Lower leg skin (tissue), 4 donors: ENCODE results near the gene NR2F1. TPM values are rescaled to one million over a fixed set of nuclear protein-coding genes. Genes with fewer than 3 reads are reported as not detected.

Experiments used
- DNase-seq, 2 donors: peaks; one replicate each; pipeline ENCODE4 v3.0.0-alpha.2; 2019; ENCODE audit warnings: low spot score in 2 of 2
- H3K4me3 ChIP-seq: fragments of 200-600 bp; sonication (generic); 2 replicates; pipeline ENCODE4 v1.5.1; 2017; ENCODE audit warnings: mild to moderate bottlenecking, low read depth; ENCODE audit not compliant: poor library complexity, severe bottlenecking
- POLR2A ChIP-seq, 2 donors: fragments of 450-650 bp; IDR thresholded peaks; one replicate each; pipeline ENCODE4 v1.6.1; 2016 to 2017; ENCODE audit warnings: antibody characterized with exemption in 2 of 2, mild to moderate bottlenecking in 1 of 2, moderate library complexity in 1 of 2
- WGBS, 2 donors: methylation state at CpG; one replicate each; pipeline ENCODE4 v1.1.5; 2018; 5-methylcytosine and 5-hydroxymethylcytosine counted together
- intact Hi-C: fragments of 100-400 bp; cut with DNase I; formaldehyde crosslinking; loops from one replicate; pipeline ENCODE4 v1.15.0; 2023; ENCODE audit warnings: low total_unique reads
- total RNA-seq, 4 donors: library from RNA; depleted of rRNA; stranded (reverse); fragments of >200 nt; gene quantifications; one replicate each; pipeline ENCODE4 v1.1.0, GENCODE V29; 2016
- TF ChIP-seq, protein P1 (sequence below), 3 donors: fragments of 450-650 bp; IDR thresholded peaks; one replicate each; pipeline ENCODE4 v1.5.1; 2016; ENCODE audit warnings: antibody characterized with exemption in 3 of 3, mild to moderate bottlenecking in 3 of 3, moderate library complexity in 2 of 3

Gene NR2F1
- total RNA-seq, 4 donors from 2014 or later: 0.72 to 5.9 (median 2.7) TPM

DNA sequence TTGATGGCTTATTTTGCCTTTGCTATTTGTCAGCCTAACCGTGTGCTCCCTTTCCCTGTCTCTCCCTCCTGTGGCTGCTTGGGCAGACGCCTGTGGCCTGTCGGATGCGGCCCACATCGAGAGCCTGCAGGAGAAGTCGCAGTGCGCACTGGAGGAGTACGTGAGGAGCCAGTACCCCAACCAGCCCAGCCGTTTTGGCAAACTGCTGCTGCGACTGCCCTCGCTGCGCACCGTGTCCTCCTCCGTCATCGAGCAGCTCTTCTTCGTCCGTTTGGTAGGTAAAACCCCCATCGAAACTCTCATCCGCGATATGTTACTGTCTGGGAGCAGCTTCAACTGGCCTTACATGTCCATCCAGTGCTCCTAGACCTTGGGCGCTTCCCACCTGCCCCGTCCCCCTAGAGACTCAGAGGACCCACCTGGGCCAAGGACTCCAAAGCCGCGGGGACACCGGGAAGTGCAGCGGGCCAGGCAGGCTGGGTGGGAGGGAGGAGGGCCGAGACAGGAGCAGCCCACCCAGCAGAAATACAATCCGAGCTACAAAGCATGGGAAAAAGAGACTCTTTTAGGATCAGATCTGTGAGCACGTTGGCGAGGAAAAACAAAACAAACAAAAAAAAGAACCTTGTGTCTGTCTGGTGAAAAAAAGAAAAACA, 10.6 kb downstream of the NR2F1 start:
- intact Hi-C loops: no loop called here
- no peak for TF ChIP-seq POLR2A (IDR thresholded peaks at IDR 0.05)
- TF ChIP-seq, protein P1, sequence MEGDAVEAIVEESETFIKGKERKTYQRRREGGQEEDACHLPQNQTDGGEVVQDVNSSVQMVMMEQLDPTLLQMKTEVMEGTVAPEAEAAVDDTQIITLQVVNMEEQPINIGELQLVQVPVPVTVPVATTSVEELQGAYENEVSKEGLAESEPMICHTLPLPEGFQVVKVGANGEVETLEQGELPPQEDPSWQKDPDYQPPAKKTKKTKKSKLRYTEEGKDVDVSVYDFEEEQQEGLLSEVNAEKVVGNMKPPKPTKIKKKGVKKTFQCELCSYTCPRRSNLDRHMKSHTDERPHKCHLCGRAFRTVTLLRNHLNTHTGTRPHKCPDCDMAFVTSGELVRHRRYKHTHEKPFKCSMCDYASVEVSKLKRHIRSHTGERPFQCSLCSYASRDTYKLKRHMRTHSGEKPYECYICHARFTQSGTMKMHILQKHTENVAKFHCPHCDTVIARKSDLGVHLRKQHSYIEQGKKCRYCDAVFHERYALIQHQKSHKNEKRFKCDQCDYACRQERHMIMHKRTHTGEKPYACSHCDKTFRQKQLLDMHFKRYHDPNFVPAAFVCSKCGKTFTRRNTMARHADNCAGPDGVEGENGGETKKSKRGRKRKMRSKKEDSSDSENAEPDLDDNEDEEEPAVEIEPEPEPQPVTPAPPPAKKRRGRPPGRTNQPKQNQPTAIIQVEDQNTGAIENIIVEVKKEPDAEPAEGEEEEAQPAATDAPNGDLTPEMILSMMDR (IDR thresholded peaks at IDR 0.05): no peak
- DNase-seq: no peak
- WGBS, 2 donors: 50 to 61% methylated on average over 30 of the region's 30 CpGs
- no peak overlapping the region for H3K4me3 ChIP-seq

DNA sequence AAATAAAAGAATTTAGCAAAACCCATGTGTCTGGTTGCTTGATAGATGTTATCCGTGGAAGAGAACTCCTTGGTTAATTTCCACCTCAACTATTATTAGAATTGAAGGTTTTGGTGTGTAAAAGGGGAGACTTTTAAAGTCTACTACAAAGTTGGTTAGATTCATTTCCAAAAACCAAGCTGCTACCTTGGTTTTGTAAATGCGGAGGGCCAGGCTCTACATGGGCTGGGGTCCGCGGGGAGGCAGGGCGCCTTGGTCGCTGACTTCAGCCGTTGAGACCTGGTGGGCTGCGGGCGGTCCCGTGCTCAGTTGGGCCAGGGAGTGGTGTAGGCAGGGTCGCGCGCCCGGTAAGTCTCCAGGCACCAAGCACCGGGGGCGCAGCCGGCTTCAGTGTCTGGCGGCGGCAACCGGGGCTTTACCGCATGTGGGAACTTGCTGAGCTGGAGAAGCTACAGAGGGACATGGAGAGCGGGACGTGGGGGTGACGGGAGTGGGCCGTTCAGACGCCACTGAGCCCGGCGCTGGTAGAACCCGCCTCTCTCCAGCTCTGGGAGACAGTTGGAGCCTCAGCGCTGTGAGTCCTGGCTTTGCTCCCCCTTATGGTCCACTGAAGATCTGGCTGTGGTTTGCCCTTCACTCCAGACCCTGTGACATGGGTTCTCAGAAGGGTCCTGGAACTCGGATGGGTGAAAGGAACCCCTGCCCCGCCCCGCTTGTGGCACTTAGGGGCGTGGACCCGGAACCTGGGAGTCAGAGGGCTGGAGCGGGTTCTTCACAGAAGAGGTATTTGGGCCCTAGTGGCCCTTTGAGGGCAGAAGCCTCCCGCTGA, 11.8 kb downstream of the NR2F1 start:
- intact Hi-C loops: no loop called here
- DNase-seq: no peak
- 52 to 63% methylated on average over 34 to 37 of the region's 37 CpGs for WGBS, 2 donors

DNA sequence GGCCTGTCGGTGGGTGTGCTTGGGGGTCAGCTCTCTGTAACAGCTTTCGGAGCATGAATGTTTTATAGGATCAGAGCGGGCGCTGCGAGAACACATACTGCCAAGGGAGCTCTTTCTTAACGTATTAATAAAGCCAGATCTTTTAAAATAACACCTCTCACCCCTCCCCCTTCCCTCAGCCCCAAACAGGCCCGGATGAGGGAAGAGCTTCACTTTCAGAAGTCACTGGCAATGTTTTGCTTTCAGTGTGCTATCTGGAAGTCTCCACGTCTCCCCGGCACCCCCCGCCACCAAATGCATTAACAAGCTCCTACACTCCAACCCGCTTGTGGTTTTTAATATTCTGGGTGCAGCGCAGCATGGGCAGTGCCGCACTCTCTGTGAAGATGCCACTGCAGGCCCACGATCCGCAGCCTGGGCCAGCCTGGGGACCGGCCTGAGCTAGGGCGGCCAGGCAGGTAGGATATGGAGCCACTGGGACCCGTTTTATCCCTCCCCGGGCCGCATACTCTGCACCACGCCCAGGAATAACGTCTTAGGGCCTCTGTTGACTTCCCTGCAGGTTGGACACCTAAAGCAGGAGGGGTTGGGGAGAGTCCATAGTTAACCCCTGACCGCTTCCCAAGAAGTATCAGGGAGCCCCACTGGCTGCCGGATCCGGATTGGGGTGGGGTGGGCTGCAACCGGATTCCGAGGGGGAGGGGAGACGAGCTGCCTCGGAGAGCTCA, 12.6 kb downstream of the NR2F1 start:
- no peak for DNase-seq

More for the DNA sequence above, 11.8 kb downstream of the NR2F1 start:
- no peak for TF ChIP-seq POLR2A (IDR thresholded peaks at IDR 0.05)
- TF ChIP-seq, protein P1 (IDR thresholded peaks at IDR 0.05): no peak
- no peak overlapping the region for H3K4me3 ChIP-seq

DNA sequence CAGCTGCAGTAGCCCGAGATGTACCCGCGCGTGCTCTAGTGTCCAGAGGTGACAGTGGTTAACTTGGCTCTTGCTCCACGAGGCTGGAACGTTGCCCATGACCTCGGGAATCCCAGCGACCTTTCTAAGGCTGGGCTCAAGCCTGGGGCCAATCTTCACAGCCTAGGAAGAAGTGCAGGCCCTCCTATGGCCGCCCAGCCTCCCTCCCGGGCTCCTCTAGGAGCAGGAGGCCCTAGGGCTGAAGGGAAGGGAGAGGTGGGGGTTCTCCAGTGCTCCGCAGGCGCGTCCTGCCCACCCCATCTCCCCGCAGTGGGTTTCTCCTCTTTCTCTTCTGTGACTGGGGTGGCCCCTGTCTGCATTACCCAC, 13.3 kb downstream of the NR2F1 start:
- H3K4me3 ChIP-seq: no peak overlapping the region
- intact Hi-C loops: no loop called here
- TF ChIP-seq, protein P1 (IDR thresholded peaks at IDR 0.05): no peak
- no peak for TF ChIP-seq POLR2A (IDR thresholded peaks at IDR 0.05)
- no peak for DNase-seq
- 21 to 35% methylated on average over 14 of the region's 14 CpGs for WGBS, 2 donors

More for the DNA sequence above, 12.6 kb downstream of the NR2F1 start:
- WGBS, 2 donors: 37 to 43% methylated on average over 28 to 29 of the region's 29 CpGs
- no peak overlapping the region for H3K4me3 ChIP-seq
- TF ChIP-seq POLR2A (IDR thresholded peaks at IDR 0.05): no peak
- TF ChIP-seq, protein P1 (IDR thresholded peaks at IDR 0.05): no peak
- intact Hi-C loops: no loop called here

DNA sequence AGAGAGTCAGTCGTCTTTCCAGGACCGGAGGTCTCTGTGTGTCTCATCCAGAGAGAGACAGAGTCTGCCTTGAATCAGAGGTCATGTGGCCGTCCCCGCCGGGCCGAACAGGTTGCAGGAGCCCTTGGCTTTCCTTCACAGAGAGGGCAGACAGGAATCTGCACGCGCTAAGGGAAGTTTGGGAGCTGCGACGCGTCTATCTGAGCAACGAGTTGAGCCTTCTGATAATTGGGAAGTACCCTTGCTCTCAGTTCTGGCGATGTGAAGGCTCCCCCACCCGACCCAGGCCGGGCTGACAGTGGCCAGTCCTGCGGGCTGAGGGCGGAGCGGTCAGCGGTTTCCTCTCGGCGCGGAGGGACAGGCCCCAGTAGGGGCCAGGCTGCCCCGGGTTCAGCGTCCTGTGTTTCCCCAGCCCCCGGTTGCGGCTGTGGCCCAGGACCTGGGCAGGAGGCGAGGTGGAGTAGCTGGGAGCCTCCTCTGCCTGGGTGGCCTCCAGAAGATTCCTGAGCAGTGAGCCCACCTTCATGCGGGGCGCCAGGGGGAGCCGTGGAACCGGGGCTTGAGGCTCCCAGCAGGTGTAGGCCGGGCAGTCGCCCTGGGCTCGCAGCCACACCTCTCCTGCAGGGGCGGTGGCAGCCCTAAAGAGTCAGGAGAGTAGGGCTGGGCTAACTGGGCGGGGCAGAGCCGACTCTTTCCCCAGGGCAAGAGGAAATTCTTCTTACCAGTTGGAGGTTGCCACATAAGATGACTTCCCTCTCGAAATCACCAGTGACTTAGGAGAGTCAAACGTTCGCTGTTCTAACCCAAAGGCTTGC, 13.9 kb downstream of the NR2F1 start:
- H3K4me3 ChIP-seq: no peak overlapping the region
- peak in 1 of 2 donors; percentile 79 for DNase-seq
- no peak for TF ChIP-seq POLR2A (IDR thresholded peaks at IDR 0.05)
- TF ChIP-seq, protein P1 (IDR thresholded peaks at IDR 0.05): no peak
- 23 to 38% methylated on average over 27 to 38 of the region's 40 CpGs for WGBS, 2 donors
- intact Hi-C loops: no loop called here
